ENCODE results near the gene WTIP. TPM values are rescaled to one million over a fixed set of nuclear protein-coding genes. Genes with fewer than 3 reads are reported as not detected.
A peak's percentile ranks its signal among the peaks of the same experiment; 100 is the strongest.

WTIP gene
- total RNA-seq, 1 experiment from 2014 or later = 73.6 TPM

DNA sequence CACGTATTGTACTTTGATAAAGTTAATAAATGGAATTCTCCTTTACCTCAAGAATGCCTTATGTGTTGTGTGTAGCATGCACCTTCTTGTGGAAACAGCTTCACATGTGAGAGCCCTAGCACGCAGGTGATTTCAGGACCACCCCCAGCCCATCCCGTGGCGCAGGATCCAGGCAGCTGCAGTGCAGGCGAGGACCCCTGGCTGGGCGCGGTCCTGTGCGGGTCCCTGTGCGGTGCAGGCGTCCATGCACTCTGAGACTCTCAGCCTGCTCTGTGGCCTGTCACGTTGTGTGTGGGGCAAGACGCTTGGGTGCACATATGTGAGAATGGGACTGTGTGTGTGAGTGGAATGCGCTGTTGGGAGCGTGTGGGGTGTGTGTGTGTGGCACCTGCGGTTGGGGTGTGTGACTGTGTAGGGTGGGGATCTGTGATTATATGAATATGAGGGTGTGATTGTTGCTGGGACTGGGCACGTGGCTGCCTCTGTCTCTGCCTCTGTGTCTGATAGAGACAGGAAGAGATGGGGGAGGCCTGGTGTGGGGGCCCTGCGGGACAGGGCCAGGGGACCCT, 30.8 kb downstream of the WTIP start:
- in situ Hi-C loops (cut with HindIII; ENCODE audit: low pct_unique_long_range_greater_than_20kb, low sequenced_read_pairs) = no loop called here
- no peaks in the 10 kb centered on the region for H3K9me3 ChIP-seq (ENCODE audit: control insufficient read depth, insufficient read depth, low read depth, low read length)
- no peaks in the 10 kb centered on the region for H3K27me3 ChIP-seq (ENCODE audit: control insufficient read depth, insufficient read depth, low read length)
- BruUV-seq (replicated peaks) = no TSS peak
- H3K27ac ChIP-seq (ENCODE audit: low read length) = no peak overlapping the region
- no peak overlapping the region for H3K4me3 ChIP-seq (ENCODE audit: low read depth in 2 of 2, low read length in 2 of 2)
- H3K4me1 ChIP-seq (ENCODE audit: control insufficient read depth, insufficient read depth, low read length) = no peaks in the 10 kb centered on the region
- intact Hi-C loops (cut with micrococcal nuclease; ENCODE audit: unreplicated experiment) = no loop called here
- ATAC-seq = peak; percentile 14; the same call in 1 of the 2 replicates
- no peak for DNase-seq (ENCODE audit: low read depth, low spot score)
- no peak for TF ChIP-seq TCF7L2 (IDR thresholded peaks at IDR 0.05; ENCODE audit: low read depth, low read length)
- TF ChIP-seq, protein P1, sequence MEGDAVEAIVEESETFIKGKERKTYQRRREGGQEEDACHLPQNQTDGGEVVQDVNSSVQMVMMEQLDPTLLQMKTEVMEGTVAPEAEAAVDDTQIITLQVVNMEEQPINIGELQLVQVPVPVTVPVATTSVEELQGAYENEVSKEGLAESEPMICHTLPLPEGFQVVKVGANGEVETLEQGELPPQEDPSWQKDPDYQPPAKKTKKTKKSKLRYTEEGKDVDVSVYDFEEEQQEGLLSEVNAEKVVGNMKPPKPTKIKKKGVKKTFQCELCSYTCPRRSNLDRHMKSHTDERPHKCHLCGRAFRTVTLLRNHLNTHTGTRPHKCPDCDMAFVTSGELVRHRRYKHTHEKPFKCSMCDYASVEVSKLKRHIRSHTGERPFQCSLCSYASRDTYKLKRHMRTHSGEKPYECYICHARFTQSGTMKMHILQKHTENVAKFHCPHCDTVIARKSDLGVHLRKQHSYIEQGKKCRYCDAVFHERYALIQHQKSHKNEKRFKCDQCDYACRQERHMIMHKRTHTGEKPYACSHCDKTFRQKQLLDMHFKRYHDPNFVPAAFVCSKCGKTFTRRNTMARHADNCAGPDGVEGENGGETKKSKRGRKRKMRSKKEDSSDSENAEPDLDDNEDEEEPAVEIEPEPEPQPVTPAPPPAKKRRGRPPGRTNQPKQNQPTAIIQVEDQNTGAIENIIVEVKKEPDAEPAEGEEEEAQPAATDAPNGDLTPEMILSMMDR (IDR thresholded peaks at IDR 0.05) = no peak
- no peak for TF ChIP-seq POLR2AphosphoS5 (IDR thresholded peaks at IDR 0.05; ENCODE audit: low read depth, low read length)
- TF ChIP-seq, protein P2, sequence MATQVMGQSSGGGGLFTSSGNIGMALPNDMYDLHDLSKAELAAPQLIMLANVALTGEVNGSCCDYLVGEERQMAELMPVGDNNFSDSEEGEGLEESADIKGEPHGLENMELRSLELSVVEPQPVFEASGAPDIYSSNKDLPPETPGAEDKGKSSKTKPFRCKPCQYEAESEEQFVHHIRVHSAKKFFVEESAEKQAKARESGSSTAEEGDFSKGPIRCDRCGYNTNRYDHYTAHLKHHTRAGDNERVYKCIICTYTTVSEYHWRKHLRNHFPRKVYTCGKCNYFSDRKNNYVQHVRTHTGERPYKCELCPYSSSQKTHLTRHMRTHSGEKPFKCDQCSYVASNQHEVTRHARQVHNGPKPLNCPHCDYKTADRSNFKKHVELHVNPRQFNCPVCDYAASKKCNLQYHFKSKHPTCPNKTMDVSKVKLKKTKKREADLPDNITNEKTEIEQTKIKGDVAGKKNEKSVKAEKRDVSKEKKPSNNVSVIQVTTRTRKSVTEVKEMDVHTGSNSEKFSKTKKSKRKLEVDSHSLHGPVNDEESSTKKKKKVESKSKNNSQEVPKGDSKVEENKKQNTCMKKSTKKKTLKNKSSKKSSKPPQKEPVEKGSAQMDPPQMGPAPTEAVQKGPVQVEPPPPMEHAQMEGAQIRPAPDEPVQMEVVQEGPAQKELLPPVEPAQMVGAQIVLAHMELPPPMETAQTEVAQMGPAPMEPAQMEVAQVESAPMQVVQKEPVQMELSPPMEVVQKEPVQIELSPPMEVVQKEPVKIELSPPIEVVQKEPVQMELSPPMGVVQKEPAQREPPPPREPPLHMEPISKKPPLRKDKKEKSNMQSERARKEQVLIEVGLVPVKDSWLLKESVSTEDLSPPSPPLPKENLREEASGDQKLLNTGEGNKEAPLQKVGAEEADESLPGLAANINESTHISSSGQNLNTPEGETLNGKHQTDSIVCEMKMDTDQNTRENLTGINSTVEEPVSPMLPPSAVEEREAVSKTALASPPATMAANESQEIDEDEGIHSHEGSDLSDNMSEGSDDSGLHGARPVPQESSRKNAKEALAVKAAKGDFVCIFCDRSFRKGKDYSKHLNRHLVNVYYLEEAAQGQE (IDR thresholded peaks at IDR 0.05; ENCODE audit: insufficient read depth in 1 of 2, low read depth in 2 of 2, low read length in 1 of 2) = no peak
- TF ChIP-seq SIN3A (IDR thresholded peaks at IDR 0.05; ENCODE audit: borderline replicate concordance, insufficient read depth, low read depth, low read length) = no peak
- ChIA-PET CTCF (interaction anchor here (0.6 kb wide), 1 partner anchor 566 kb away, joined by 5 read pairs; no protein-coding TSS in a partner anchor), POLR2A (no interaction called here)
- no peaks in the 10 kb centered on the region for H3K36me3 ChIP-seq (ENCODE audit: control insufficient read depth, insufficient read depth, low read length)

DNA sequence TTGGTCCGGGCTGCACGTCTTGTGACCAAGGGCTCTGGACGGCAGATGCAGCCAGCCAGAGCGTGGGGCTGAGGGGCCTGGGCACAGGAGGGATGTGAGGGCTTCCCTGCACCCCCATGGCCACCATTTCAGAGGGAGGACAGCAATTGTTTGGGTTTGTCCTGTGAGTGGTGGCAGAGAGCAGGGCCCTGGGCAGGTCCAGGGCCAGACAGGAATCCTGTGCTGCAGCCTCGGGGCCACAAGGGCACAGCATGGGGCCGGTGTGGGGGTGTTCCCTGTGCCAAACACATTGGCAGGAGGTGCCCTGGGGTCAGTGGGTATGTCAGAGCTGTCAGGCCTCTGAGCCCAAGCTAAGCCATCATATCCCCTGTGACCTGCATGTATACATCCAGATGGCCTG, 32.2 kb downstream of the WTIP start:
- Histone ChIP-seq H3K9me3 (ENCODE audit: control insufficient read depth, insufficient read depth, low read depth, low read length) (no peaks in the 10 kb centered on the region), H3K36me3 (ENCODE audit: control insufficient read depth, insufficient read depth, low read length) (no peaks in the 10 kb centered on the region), H3K27me3 (ENCODE audit: control insufficient read depth, insufficient read depth, low read length) (0 out of 2 replicates have a peak, but pooled peaks cover 2% of the 10 kb centered on the region), H3K4me1 (ENCODE audit: control insufficient read depth, insufficient read depth, low read length) (no peaks in the 10 kb centered on the region), H3K4me3 (ENCODE audit: low read depth in 2 of 2, low read length in 2 of 2) (no peak overlapping the region), H3K27ac (ENCODE audit: low read length) (no peak overlapping the region)
- DNase-seq (ENCODE audit: low read depth, low spot score) (no peak), ATAC-seq (no peak)
- BruUV-seq (replicated peaks) = no TSS peak
- in situ Hi-C loops (cut with HindIII; ENCODE audit: low pct_unique_long_range_greater_than_20kb, low sequenced_read_pairs) = no loop called here
- ChIA-PET POLR2A (no interaction called here), CTCF (no interaction called here)
- intact Hi-C loops (cut with micrococcal nuclease; ENCODE audit: unreplicated experiment) = no loop called here
- TF ChIP-seq, protein P2 (IDR thresholded peaks at IDR 0.05; ENCODE audit: insufficient read depth in 1 of 2, low read depth in 2 of 2, low read length in 1 of 2) = no peak
- TF ChIP-seq POLR2AphosphoS5 (IDR thresholded peaks at IDR 0.05; ENCODE audit: low read depth, low read length) (no peak), TCF7L2 (IDR thresholded peaks at IDR 0.05; ENCODE audit: low read depth, low read length) (no peak), SIN3A (IDR thresholded peaks at IDR 0.05; ENCODE audit: borderline replicate concordance, insufficient read depth, low read depth, low read length) (no peak)
- TF ChIP-seq, protein P1 (IDR thresholded peaks at IDR 0.05) = no peak
